DMS 273 treated with DMSO at 0.1 percent for 48 hours (cell line): ENCODE results near the gene OS9.

ENCODE experiments used
- DNase-seq: peaks from one replicate; lab custom pipeline; 2025; lab: John Stamatoyannopoulos, UW

Gene OS9

DNA sequence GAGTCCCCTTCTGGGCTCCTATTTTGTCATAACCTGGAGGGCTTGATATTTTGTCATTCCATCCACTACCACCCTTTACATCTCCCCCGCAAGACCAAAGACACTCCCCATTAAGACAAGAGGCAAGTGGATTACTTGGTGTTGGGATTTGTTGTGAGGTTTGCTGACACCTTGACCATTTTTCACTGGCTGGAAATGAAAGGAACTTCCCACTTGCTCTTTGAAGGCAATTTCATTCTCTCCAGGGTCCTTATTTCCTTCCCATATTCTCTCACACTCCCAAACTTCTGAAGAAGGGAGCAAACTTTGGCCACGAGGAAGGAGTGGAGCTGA lies 29.7 kb downstream of the OS9 start:
- DNase-seq: no peak

DNA sequence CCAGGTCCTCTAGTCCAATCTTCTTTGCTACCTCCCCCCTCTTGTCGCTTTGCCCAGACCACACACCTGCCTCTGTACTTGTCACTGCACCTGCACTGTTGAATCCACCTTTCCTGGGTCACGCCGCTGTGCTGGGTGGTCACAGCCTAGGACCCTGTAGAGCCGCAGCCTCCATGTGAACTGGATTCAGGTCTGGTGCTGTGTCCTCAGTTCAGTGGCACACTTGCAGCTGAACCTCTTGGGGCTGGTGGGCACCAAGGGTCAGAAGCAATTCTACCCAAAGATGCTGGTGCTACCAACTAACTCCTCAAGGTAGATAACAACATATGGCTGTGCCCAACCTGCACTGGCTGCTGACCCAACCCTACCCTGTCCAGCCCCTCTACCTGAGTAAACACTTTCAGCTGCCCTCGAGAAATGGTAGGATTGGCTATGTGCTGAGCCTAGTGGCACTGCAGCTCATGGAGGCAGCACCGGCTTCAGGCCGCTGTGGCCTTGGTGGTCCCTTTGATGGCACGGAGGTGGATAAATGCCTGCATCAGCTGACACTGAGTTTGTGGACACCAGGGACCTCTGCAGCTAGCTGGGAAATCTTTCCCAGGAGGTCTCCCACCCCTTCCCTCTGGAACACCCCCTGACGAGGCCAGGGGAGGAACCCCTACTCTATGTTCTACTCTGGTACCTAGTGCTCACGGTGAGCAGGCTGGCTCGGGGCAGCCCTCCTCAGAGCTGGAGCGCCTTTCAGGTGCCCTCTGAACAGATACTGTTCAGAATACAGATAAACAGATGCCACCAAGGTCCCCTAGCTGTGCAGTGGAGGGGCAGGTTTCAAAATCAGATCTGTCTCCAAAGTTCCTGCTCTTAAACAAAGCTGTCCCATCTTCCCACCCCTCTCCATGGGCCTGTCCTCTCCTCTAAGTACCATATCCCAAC lies 30.3 kb downstream of the OS9 start:
- no peak for DNase-seq

DNA sequence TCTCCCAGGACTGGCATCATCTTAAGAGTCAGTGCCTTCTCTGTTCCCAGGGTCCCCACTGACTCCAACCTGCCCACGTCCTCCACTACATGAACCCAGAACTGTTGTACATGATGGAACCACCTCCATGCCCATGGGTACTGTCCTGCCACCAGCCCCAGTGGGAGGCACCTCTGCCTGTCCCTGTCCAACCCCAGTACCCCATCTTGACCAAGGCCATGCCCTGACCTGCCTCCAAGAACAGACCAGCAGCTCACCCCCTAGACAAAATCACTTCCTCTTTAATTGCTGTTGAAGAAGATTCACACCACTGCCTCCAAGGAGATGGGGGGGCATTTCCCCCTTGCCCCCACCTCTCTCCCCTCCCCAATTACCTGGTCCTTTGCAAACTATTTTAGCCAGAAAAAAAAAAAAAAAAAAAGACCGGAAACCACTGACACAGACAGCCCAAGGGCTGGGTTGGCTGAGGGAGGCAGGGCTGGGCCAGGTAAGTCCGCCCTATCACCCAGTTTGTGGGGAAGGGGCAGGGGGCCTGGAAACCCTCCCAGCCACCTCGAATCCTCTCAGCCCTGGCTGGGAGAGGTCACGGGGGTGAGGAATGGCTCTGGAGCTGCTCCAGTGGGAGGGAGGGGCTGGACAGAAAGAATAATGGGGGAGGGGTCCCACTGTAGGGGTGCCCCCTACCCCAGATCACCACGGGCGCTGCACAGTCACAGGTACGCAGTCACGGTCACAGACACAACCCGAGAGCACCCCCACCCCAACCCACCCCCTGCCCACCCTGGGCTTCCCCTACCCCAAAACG lies 31.2 kb downstream of the OS9 start:
- no peak for DNase-seq

DNA sequence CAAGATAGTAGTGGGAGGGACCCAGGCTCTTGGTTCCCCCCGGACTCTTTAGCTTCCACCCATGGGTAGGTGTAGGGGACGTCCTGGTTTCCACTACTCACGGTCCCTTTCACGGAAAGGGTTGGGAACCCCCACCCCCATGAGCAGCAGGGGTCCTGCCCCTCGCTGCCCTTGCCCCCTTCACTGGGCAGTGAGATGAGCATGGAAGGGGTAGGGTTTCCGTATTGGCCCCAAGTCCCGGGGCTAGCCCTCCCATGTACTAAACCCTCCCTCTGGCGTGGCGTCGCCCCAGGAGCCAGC lies 31.9 kb downstream of the OS9 start:
- DNase-seq: no peak

DNA sequence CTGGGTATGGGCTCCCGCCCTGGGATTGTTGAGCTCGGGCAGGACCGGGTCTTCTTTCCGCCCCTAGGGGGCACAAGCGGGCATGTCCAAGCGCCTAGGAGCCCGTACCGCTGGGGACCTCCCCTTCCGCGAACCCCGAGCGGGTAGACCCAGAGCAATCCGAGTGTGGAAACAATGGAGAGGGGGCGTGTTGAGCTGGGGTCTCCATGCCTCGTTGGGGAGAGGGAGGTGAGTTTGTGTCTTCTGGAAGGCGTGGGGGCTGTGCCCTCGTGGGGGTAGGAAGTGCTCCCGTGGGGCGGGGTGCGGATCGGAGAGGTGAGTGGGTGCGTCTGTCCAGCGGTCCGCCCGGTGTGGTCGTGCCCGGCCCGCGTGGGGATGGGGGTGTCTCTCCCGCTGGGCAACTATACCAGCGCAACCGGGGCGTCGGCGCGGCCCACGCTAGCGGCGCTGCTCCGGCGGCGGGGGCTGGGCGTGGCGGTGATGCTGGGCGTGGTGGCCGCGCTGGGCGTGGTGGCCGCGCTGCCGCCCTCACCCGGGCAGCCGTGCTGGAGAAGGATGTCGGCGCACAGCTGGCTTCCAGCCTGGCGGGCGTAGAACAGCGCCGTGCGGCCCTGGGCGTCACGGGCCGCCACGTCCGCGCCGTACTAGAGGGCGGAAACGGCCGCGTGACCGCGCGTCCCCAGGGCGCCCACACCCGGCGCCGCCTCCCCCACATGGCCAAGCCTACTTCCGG lies 32.4 kb downstream of the OS9 start:
- DNase-seq: peak; percentile 41

DNA sequence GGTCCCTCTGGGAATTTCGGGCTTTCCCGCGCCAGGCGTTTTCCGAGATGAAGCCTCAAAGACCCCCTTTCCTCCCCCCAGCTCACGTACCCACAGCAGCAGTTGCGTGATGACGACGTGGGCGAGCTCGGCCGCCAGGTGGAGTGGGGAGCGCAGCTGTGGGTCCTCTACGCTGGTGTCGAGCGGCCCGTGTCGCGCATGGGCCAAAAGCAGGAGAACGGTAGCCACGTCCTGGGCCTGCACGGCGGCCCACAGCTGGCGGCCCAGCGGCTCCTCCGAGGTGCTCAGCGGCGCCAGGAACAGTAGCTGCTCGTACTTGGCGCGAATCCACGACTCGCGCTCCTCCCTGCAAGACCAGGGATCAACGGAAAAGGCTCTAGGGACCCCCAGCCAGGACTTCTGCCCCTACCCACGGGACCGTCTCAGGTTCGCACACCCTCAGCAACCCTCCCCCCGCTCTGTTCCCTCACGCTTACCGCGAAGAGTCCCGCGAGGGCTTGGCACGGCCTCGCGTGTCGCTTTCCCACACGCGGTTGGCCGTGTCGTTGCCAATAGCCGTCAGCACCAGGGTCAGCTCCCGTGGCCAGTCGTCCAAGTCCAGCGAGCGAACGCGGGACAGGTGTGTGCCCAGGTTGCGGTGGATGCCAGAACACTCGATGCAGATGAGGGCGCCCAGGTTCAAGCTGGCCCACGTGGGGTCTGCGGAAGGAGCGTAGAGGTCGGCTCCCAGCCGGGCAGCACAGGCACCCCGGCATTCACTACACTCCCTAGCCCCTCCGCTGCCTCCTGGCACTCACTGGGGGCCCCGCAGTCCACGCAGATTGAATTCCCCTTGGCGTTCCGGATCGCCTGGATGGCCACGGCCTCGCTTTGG lies 33.2 kb downstream of the OS9 start:
- DNase-seq: no peak

DNA sequence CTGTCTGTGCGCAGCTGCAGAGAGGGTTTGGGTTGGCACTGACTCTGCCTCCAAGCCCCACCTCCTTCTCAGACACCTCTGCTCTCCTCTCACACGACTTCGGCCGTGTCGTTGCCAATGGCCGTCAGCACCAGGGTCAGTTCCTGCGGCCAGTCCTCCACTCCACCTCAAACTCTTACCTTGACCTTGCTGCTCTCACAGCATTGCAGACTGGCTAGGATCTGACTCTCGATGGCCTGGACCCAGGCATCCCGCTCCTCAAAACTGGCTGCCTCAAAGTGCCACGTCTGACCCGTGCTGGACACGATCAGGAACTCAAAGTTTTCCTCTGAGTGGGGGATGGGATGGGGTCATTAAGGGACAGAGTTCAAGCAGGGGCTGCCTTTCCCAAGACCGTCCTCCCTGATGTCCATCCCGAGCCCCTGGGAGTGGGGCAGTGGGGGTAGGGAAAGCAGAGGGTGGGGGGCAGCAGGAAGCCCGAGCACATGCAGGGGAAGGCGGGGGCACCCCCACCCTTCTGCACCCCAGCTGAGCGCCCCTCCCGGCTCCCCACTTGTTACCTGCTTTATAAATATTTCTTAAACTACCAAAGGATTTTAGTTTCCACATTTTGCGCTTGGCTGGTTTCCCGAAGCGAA lies 33.9 kb downstream of the OS9 start:
- no peak for DNase-seq

DNA sequence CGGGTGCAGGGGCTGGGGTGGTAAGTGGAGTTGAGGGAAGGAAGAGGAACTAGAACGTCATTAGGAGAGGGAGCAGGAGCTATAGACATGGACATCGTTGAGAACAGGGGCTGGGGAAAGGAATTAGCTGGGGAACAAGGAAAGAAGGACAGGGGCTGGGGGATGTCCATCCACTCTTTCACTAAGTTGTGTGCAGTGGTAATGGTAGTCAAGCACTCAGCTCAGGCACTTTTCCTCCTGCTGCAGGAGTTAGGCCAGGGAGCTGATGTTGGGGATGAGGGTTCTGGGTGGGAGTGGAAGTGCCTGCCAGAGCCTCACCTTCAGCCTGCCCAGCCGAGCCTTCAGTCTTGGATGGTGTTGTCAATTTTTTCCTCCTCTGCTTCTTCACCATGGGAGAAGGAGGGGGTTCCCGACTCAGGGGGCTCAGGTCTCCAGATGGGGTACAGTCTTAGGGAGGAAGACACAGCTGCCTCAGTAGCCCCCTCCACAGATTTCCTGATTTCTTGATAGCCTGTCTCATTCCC lies 35.5 kb downstream of the OS9 start:
- DNase-seq: no peak

DNA sequence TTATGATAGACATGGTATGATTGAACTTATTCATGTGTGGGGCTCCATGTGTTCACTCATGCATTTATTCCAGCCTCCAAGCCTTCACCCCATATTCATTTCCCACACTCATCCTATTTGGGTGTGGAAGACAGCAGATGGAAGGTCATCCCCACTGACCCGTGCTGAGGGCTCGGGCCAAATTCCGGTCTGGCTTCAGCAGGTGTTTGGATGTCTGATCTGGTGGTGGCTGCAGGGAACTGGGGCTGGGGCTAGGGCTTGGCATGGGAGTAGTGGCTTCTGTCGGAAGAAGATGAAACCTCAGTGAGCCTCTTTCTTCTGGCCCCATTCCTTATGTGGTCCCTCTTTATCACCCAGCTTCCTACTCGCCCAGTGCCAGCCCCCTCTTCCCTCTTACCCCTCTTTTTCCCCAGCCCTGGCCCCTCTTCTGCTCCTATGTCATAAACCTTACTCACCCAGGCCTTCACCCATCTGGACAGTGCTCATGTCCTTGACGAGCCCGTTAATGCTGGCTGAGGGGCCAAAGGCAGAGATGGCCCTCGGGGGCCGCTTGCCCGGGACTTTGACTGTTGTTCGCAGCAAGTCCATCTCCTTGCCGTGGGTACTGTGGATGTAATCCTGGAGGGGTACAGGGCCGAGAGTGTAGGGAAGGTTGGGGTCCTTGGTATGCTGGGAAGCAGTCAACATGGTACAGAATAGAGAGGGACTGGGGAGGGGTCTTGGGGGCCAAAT lies 36.6 kb downstream of the OS9 start:
- DNase-seq: no peak

DNA sequence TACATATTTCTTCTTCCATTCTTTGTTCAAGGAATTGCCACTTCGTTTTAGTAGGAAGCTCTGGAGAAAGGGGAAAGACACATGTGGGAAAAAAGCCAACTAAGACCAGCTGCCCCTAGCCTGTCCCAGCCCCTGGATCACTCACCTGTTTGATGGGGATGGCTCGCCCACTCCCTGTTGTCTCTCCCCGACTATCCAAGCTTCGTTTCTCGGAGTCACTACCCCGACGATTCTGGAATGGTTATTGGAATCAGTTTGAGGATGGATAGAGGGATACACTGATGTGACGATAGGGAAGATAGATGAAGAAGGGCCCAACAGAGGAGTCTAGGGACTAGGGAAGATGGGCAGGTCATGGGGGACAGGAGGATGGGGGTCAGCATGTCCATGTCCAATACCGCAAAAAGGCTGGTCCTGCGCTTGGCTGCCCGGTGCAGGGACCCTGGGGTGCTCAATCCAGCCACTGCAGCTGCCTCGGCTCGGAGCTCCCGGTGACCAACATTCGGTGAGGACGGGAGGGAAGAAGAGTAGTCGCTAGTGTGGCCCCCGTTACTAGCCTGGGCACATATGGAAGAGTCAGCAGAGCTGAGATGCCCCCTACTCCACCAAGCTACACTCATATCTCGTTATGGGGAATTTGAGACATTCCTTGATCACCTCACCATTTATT lies 37.6 kb downstream of the OS9 start:
- no peak for DNase-seq

DNA sequence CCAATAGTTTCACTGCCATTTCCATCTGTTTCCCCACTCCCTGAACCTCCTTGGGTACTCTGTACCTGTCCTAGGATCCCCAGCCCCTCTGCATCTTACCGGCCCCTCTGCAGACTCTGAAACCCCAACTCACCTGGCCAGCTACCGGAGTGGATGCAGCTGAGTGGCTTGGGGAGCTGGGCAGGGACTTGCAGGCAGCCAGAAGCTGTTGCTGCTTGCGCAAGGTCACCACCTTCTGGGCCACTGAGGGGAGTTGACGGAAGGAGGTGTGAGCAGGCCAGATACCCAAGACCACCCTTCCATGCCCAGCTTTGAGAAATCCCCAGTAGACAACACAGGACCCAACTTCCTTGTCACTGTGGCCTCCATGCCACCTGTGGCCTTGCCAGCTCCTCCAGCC lies 38.3 kb downstream of the OS9 start:
- no peak for DNase-seq

DNA sequence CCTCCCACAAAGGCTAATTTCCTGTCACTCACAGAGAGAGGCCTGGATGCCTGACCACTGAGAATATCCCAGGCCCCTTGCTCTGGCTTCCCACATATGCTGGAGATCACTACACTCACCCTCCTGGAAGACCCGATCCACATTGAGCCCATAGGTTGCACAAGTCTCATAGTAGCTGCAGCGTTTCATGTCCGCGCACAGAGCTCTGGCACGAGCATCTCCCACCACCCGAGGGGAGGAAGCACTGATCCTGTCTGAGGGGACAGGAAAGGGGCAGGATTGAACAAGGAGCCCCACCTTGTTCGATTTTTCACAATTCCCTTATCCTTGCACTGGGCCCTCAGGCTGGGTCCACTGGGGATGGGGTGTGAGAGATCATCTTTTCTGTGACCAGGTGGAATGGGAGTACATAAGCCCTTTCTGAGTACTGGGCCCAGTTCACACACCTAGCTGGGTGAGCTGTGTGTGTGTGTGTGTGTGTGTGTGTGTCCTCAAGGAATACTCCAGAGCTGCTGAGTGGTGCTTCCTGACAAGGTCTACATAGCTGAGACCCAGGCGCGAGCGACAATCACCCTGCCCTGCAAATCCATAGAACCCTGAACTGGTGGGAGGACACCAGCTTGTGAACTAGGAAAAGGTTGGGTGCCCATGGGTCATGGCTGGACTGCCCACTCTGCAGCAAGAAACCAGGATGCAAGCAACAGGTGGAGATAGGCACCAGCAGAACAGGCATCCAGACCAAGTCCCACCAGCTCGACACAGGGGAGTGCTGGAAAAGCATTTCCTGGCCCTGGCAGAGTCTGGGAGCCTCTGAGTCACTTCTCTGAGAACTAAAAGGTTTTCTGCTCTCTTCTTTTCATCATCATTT lies 39.0 kb downstream of the OS9 start:
- no peak for DNase-seq

DNA sequence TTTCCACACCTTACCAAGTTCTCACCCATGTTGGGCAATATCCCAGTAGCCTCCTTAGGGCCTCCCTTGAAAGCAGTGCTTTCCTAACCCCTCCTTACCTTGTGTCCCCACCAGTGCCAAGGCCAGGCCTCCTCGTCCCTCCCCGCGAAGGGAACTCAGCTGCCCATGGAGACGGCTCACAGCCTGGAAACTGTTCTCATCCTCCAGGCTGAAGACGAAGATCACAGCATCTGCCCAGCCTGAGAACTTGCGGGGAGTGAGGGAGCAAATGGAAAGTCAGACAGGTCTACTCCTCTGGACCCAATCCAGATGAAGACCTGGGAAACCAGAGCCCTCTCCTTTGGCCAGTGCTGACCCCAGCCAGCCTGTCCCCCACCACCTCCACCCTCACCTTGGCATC lies 40.0 kb downstream of the OS9 start:
- DNase-seq: no peak

DNA sequence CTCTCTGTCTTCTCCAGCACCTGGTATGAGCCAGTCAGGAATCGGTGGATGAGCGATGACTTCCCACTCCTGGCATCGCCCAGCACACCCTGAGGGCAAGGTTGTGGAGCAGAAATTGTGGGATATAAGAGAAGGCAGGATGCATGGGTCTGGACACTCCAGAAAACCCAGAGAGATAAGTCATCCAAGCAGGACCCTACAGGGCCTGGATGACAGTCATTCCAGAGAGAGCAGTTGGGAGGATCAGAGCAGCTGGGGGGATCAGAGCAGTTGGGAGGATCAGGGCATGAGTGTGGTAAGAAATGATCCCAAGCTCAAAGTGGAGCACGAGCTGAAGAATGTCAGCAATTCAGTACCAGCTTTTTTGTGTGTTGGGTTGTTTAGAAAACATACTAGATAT lies 40.7 kb downstream of the OS9 start:
- no peak for DNase-seq

DNA sequence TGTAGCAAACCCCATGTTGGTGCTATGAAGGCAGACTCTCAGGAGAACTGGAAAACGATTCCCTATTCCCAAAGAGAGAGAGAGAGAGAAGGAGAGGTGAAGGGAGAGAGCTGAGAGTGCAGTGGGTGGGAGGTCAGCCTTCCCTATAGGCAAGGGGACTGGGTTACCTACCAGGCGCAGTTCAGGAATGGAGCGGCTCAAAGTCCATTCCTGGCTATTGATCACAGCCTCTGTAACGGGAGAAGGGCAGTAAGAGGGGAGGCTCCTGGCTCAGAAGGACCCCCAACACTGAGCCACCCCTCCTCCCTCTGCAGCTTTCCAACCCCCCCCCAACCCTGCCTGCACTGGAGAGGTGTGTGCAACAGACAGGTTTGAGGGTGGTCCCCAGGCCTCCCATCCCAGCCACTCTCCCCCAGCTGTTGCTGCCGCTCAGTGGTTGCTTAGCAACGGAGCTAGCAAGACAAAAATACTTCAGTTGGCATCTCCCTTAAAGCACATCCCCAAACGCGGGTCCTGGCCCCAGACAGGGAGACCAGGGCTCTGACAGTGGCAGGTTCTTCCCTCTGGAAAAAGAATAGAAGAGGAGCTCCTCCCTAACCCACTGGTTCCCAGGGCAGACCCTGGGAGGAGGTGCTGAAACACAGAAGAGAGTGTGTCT lies 41.4 kb downstream of the OS9 start:
- DNase-seq: no peak

DNA sequence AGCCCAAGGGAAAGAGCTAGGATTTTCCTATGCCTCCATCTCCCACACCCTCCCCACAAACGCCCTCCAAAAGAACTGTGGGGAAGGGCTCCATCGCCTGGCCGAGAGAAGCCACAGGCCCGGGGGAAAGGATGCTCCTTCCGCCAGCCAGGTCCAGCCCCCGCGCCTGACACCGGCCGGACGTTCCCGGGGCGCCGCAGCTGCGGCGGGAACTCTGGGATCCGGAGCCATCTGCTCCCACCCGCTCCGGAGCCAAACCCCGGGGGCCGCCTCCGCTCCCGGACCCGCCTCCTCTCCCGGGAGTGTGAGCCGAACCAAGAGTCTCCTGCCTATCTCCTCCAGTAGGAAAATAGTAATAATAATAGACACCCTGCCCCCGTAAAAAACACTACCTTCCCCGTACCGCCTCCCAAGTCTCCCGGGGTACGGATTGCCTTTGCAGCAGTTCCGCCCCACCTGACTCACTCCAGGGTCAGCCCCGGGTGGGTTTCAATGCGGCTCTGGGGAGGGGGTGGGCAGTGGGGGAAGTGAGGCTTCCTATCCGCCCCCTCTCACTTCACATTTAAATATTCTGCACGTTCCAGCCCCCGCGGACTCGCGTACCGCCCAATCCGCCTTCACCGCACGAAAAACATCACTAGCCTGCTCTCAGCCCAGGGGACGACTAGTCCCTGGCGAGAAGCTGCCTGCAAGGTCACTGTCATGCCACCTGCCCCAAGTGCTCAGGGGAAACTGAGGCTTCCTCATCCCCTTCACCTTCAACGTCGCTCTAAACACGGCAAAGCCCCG lies 42.2 kb downstream of the OS9 start:
- peak; percentile 22 for DNase-seq

DNA sequence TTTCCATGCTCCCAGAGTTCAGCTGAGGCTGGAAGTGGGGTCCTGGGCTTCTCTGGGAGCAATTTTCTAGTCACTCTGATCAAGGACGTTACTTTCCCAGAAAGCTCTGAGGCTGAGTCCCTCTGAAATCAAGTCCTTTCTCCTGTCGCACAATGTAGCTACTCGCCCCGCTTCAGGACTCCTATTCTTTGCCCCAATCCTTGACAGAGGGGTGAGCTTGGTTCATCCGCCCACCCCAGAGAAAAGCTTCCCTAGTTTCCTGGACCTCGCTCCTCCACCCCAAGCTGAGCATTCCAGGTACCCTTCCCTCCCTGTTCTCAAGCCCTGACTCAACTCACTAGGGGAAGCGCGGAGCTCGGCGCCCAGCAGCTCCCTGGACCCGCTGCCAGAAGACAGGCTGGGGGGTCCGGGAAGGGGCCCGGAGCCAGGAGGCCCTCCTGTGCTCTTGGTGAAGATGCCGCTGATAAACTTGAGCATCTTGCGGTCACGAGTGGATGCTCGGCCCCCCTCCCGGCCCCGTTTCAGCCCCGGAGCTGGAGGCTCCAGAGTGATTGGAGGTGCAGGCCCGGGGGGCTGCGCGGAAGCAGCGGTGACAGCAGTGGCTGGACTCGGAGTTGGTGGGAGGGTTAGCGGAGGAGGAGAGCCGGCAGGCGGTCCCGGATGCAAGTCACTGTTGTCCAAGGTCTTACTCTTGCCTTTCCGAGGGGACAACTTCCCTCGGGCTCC lies 43.0 kb downstream of the OS9 start:
- no peak for DNase-seq
